GM12872 (cell line): ENCODE data around the gene RASSF6.

Experiments used
- CTCF ChIP-seq: IDR thresholded peaks from 3 replicates; pipeline ENCODE4 v1.5.1; 2011; ENCODE audit warnings: low read depth, mild to moderate bottlenecking, low read length, moderate library complexity; ENCODE audit not compliant: insufficient read depth

Gene RASSF6

DNA sequence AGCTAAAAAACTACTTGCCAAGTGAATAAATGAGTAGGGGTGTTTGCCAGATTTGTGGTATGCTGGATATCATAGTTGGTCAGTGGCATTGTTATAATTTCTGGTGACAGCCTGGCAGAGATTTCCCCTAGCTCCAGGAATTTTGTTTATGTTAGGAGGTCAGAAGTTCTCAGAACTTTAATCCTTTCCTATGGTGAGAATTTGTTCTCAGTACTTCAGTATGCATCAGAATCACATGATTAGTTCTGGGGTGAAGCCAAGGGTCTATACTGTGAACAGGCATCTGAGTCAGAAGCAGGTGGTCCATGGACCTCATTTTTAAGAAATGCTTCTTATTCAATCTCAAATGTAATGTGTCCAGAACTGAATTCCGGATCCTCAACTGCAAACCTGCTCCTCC, 10.5 kb downstream of the RASSF6 start:
- no peak for TF ChIP-seq CTCF

GRCh38 chr4:73608689-73609594, 11.3 kb downstream of the RASSF6 start:
- TF ChIP-seq CTCF, result no peak

DNA sequence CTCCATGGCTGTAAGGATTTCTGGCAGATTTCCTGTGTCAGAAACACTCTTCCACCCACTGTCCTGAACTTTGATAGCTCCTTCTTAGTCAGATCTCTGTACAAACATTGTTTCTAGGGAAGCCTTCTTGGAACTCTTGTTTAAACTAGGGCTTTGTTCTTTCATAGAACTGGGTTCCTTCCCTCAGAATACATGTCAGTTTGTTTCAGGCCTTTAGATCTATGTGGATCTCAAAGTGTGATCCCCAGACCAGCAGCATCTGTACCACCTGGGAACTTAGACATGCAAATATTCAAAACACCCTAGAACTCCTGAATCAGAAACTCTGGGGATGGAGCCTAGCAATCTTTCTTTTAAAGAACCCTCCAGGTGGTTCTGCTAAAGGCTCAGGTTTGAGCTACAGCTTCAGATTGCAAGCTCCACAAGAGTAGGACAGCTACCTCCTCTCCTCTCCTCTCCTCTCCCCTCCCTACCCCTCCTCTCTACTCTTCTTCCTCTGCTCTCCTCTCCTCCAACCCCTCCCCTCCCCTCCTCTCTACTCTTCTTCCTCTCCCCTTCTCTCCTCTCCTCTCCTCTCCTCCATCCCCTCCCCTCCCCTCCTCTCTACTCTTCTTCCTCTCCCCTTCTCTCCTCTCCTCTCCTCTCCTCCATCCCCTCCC, 12.7 kb downstream of the RASSF6 start:
- TF ChIP-seq CTCF, result no peak

- no peak for TF ChIP-seq CTCF
Measured at GRCh38 chr4:73606465-73606974, 13.7 kb downstream of the RASSF6 start.

GRCh38 chr4:73603854-73604584, 16.2 kb downstream of the RASSF6 start:
- no peak for TF ChIP-seq CTCF

DNA sequence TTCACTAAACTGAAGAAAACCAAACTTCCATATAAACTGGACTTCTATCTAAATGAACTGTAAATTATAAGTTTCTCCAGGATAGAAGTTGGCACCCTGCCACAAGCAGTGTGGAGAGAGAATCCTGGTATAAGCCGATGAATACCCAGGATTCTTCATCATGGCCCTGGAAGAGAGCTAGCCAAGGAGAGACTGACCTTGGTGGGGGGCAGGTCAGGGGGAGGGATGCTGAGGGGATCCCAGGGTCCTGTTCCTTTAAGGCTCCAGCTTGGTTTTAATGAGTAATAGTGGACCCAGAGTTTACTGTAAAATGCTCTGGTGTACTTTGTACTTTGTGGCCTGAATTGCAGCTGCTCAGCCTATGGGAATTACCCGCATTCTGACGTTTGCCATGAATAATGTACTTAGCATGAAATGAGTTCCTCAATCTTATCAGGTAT, 16.9 kb downstream of the RASSF6 start:
- TF ChIP-seq CTCF, result no peak

DNA sequence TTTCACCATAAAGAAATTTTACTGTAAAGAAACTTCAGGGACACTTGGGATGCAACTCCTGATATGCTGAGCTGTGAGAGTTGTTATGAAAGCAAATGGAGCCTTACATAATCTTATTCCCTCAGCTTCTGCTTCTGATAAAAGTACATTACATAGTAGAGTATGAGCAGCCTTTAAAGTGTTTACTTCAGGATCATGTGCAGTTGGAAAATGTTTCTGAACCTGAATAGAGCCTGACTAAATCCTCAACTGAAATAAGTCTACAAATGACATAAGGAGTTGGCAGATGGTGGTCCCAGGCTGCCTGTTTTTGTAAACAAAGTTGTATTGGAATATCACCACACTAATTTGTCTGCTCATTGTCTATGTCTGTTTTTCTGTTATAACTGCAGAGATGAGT, 19.3 kb downstream of the RASSF6 start:
- TF ChIP-seq CTCF, result no peak
